ENCODE data around the gene TMC7. TPM values are rescaled to one million over a fixed set of nuclear protein-coding genes. Genes with fewer than 3 reads are reported as not detected.

The TMC7 gene
- total RNA-seq, 1 donor from 2014 or later, result 10.0 TPM

DNA sequence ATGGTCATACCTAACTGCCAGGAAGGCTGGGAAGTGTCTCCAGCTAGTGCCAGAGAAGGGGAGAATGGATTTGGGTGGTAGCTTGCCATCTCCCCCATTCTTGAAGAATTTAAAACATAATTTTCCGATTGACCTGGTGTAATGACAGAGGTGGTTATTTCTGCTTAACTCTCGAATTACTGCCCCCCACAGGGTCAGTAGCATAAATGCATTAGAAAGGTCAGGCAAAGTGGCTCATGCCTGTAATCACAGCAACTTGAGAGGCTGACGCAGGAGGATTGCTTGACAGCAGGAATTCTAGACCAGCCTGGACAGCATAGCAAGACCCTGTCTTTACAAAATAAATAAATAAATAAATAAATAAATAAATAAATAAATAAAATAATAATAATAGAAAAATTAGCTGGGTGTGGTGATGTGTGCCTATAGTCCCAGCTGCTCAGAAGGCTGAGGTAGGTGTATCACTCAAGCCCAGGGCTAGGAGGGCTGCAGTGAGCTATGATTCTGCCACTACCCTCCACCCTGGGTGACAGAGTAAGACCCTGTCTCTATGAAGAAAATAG lies 27.5 kb downstream of the TMC7 start:
- DNase-seq (ENCODE audit: low spot score in 2 of 2), result no peak
- Histone ChIP-seq H3K27ac (no peak overlapping the region), H3K4me1 (no peaks in the 10 kb centered on the region), H3K4me3 (no peak overlapping the region), H3K9me3 (no peaks in the 10 kb centered on the region), H3K27me3 (no peaks in the 10 kb centered on the region), H3K36me3 (no peaks in the 10 kb centered on the region)
- intact Hi-C loops (cut with DNase I), result no loop called here
- TF ChIP-seq, protein P1, sequence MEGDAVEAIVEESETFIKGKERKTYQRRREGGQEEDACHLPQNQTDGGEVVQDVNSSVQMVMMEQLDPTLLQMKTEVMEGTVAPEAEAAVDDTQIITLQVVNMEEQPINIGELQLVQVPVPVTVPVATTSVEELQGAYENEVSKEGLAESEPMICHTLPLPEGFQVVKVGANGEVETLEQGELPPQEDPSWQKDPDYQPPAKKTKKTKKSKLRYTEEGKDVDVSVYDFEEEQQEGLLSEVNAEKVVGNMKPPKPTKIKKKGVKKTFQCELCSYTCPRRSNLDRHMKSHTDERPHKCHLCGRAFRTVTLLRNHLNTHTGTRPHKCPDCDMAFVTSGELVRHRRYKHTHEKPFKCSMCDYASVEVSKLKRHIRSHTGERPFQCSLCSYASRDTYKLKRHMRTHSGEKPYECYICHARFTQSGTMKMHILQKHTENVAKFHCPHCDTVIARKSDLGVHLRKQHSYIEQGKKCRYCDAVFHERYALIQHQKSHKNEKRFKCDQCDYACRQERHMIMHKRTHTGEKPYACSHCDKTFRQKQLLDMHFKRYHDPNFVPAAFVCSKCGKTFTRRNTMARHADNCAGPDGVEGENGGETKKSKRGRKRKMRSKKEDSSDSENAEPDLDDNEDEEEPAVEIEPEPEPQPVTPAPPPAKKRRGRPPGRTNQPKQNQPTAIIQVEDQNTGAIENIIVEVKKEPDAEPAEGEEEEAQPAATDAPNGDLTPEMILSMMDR (IDR thresholded peaks at IDR 0.05), result no peak

DNA sequence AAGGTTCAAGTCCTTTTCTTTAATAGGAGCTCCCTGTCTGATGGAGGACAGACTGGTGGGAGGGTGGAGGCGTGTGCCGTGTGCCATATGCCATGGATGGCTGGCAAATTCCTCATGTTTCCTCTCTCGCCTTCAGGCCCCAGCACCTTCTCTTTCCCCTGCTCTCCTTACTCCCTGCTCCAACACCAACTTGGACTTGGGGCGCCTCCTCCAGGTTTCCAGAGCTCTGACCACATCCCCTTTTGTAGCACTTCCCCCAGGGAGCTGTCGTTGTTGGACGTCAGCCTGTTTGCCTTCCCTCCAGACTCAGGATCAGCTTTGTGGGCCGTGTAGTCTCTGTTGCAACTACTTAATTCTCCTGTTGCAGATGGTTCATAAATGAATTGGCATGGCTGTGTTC lies 30.7 kb downstream of the TMC7 start:
- no peaks in the 10 kb centered on the region for H3K27me3 ChIP-seq
- no peak for DNase-seq (ENCODE audit: low spot score in 2 of 2)
- no peak overlapping the region for H3K4me3 ChIP-seq
- intact Hi-C loops (cut with DNase I), result no loop called here
- TF ChIP-seq, protein P1 (IDR thresholded peaks at IDR 0.05), result no peak
- no peaks in the 10 kb centered on the region for H3K36me3 ChIP-seq
- H3K9me3 ChIP-seq, result no peaks in the 10 kb centered on the region
- H3K4me1 ChIP-seq, result no peaks in the 10 kb centered on the region
- H3K27ac ChIP-seq, result no peak overlapping the region

DNA sequence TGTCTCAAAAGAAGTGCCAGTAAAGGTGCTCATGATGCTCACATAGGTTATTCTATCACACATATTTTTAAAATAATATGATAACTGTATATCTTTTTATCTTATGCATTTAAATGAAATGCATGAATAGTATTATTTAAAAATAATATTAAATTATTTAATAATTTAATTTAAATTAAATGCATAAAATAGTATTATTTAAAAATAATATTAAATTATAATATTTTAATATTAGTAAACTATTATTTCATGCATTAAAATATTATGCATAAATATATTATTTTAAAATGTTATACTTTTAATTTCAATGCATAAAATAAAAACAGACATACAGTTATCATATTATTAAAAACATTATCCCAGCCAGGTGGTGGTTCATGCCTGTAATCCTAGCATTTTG lies 33.4 kb downstream of the TMC7 start:
- Histone ChIP-seq H3K4me3 (no peak overlapping the region), H3K27ac (no peak overlapping the region), H3K4me1 (no peaks in the 10 kb centered on the region), H3K9me3 (no peaks in the 10 kb centered on the region), H3K27me3 (no peaks in the 10 kb centered on the region), H3K36me3 (no peaks in the 10 kb centered on the region)
- intact Hi-C loops (cut with DNase I), result no loop called here
- no peak for DNase-seq (ENCODE audit: low spot score in 2 of 2)
- TF ChIP-seq, protein P1 (IDR thresholded peaks at IDR 0.05), result no peak

DNA sequence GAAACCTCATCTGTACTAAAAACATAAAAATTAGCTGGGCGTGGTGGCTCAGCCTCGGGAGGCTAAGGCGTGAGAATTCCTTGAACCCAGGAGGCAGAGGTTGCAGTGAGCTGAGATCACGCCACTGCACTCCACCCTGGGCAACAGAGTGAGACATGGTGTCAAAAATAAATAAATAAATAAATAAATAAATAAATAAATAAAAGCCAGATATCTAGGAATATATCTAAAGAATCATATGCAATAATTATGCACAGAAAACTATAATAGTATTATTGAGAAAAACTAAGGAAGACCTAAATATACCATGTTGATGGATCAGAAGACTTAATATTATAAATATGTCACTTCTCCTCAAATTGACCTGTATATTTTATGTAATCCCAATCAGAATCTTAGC lies 37.0 kb downstream of the TMC7 start:
- no peak for DNase-seq (ENCODE audit: low spot score in 2 of 2)
- TF ChIP-seq, protein P1 (IDR thresholded peaks at IDR 0.05), result no peak
- intact Hi-C loops (cut with DNase I), result no loop called here
- Histone ChIP-seq H3K4me3 (no peak overlapping the region), H3K27me3 (no peaks in the 10 kb centered on the region), H3K27ac (no peak overlapping the region), H3K36me3 (no peaks in the 10 kb centered on the region), H3K4me1 (no peaks in the 10 kb centered on the region), H3K9me3 (no peaks in the 10 kb centered on the region)

DNA sequence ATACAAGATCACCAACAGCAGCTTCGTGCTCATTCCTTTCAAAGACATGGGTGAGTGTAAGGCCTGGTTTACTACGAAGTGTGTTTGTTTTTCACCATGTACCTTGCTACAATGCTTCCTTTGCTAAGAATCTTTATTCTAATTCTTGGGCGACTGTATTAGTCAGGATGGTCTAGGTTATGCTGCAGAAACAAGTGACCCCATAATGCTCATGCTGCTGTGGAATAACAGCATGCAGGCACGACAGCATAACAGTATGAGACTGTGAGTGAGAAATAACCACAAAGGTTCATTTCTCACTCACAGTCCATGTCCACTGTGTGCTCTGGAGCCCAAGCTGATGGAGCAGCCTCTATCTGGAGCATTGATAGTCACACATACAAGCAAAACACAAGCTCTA lies 38.0 kb downstream of the TMC7 start:
- no peaks in the 10 kb centered on the region for H3K36me3 ChIP-seq
- no peaks in the 10 kb centered on the region for H3K27me3 ChIP-seq
- TF ChIP-seq, protein P1 (IDR thresholded peaks at IDR 0.05), result no peak
- no peaks in the 10 kb centered on the region for H3K9me3 ChIP-seq
- no peak overlapping the region for H3K27ac ChIP-seq
- no peaks in the 10 kb centered on the region for H3K4me1 ChIP-seq
- no peak for DNase-seq (ENCODE audit: low spot score in 2 of 2)
- H3K4me3 ChIP-seq, result no peak overlapping the region
- intact Hi-C loops (cut with DNase I), result no loop called here

DNA sequence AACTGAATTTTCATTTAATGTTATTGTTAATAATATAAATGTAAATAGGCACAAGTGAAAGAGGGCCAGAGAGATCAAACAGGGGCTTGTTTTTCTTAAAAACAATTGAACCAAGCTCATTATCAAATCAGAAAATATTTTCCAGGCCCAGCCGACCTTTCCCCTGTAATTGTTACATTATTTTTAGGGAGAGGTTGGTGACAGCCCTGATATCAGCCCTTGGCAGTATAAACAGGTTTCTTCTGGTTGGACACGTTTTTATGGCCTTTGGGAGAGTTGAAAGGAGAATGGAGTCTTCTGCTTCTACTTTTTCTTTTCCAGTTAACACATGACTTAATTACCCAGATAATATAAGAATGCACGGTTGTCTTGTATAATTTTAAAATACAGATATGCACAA lies 43.7 kb downstream of the TMC7 start:
- intact Hi-C loops (cut with DNase I), result no loop called here
- DNase-seq (ENCODE audit: low spot score in 2 of 2), result no peak
- Histone ChIP-seq H3K4me1 (no peaks in the 10 kb centered on the region), H3K9me3 (no peaks in the 10 kb centered on the region), H3K4me3 (no peak overlapping the region), H3K27ac (no peak overlapping the region), H3K36me3 (no peaks in the 10 kb centered on the region), H3K27me3 (no peaks in the 10 kb centered on the region)
- TF ChIP-seq, protein P1 (IDR thresholded peaks at IDR 0.05), result no peak

Measured in ascending aorta (tissue), 2 donors.